ENCODE data around the gene HSBP1. TPM values are rescaled to one million over a fixed set of nuclear protein-coding genes. Genes with fewer than 3 reads are reported as not detected.

The HSBP1 gene
- total and polyA plus RNA-seq, 2 of the 8 experiments (the other 6 are each of a cell fraction or from before 2014, with no cell fraction given) = 78.4 to 219 TPM

DNA sequence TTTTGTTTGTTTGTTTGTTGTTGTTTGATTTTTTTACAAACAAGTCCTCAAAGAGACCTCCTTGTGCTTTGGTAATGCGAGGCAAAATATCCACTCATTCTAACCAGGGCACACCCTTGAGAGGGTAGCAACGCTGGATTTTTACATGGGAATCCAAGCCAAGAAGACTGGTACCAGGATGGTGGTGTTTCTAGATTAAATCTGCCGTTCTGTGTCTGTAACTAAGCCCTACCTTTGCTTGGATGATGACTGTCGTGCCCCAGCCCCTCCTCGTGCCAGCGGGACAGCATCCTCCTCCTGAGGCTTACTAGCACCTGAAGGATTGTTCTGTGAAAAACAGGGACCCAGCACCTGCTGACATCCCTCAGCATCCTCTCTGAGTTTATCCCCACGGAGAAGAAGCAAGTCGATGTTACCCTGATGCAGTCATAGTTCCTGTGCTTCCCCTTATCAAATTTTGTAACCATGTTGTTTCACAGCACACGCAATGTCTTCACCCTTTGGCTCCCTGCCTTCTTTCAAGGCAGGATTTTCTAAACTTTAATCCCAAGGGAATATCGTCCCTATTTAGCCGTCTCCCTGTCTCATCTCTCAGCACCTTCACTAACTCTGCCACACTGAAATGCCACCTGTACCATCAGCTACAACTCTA, 5.1 kb upstream of the HSBP1 start:
- Histone ChIP-seq H3K4me3 (ENCODE audit: extremely low read depth in 1 of 4, insufficient read depth in 2 of 4, low read depth in 3 of 4, low read length in 4 of 4) (peak overlapping the region in 1 of 4 experiments; percentile 9; a peak in 1 of 8 replicates), H3K4me1 (replicated peaks in 1 of 4; ENCODE audit: control insufficient read depth in 3 of 4, insufficient read depth in 4 of 4, low read length in 3 of 4) (peaks cover 0 to 18% (median 10%) of the 10 kb centered on the region in 4 experiments; a peak in 6 of 7 replicates), H4K5ac (ENCODE audit: insufficient read length, low read depth, low read length) (no peak overlapping the region), H3K4me2 (ENCODE audit: insufficient read depth in 1 of 2, low read depth in 2 of 2, low read length in 2 of 2) (peak overlapping the region; percentile 35 to 40; a peak in 3 of 4 replicates), H3K9me3 (ENCODE audit: insufficient read depth in 2 of 2, low read depth in 1 of 2, low read length in 1 of 2) (no peaks in the 10 kb centered on the region), H3K4ac (replicated peaks; ENCODE audit: insufficient read length, low read depth, low read length) (no peak overlapping the region), H3K23me2 (ENCODE audit: low read depth, low read length) (no peaks in the 10 kb centered on the region), H2BK5ac (ENCODE audit: low read depth, low read length) (peak overlapping the region; percentile 75; the same call in 1 of the 2 replicates), H2BK120ac (replicated peaks; ENCODE audit: low read depth, low read length) (peak overlapping the region; percentile 4), H3K79me1 (ENCODE audit: low read depth, low read length) (no peaks in the 10 kb centered on the region), H3K79me2 (ENCODE audit: control insufficient read depth in 1 of 2, insufficient read depth in 2 of 2, low read length in 2 of 2) (no peaks in the 10 kb centered on the region), H4K8ac (ENCODE audit: extremely low read depth, insufficient read depth, low read length) (no peak overlapping the region), H2BK20ac (ENCODE audit: low read length) (peak overlapping the region; percentile 76; the same call in 1 of the 2 replicates), H3K23ac (ENCODE audit: insufficient read length) (no peak overlapping the region), H4K91ac (replicated peaks; ENCODE audit: insufficient read length, low read length) (no peak overlapping the region), H3K56ac (replicated peaks; ENCODE audit: insufficient read length, low read depth, low read length) (no peak overlapping the region), H3K18ac (ENCODE audit: extremely low read depth, low read length) (peak overlapping the region; percentile 27; the same call in 1 of the 2 replicates), H2AFZ (ENCODE audit: low read length) (peak overlapping the region; percentile 54; the same call in 1 of the 2 replicates), H3K27me3 (replicated peaks in 1 of 4; ENCODE audit: control insufficient read depth in 3 of 4, extremely low read depth in 1 of 4, insufficient read depth in 3 of 4, low read length in 3 of 4) (no peaks in the 10 kb centered on the region; a peak in 1 of 7 replicates), H3K14ac (ENCODE audit: insufficient read length) (no peak overlapping the region), H3K27ac (ENCODE audit: low read depth, low read length) (peak overlapping the region; percentile 58; the same call in 1 of the 2 replicates), H2BK12ac (ENCODE audit: low read depth, low read length) (peak overlapping the region; percentile 50), H2BK15ac (ENCODE audit: low read length) (no peak overlapping the region), H4K20me1 (replicated peaks in 1 of 2; ENCODE audit: control insufficient read depth in 1 of 2, insufficient read depth in 2 of 2, low read length in 2 of 2) (no peaks in the 10 kb centered on the region), H2AK5ac (ENCODE audit: low read depth, low read length) (peak overlapping the region; percentile 55; the same call in 1 of the 2 replicates), H3K9ac (replicated peaks in 1 of 4; ENCODE audit: extremely low read depth in 1 of 4, low read depth in 3 of 4, low read length in 3 of 4) (peak overlapping the region in 1 of 4 experiments; percentile 24; a peak in 1 of 7 replicates), H3K36me3 (ENCODE audit: control insufficient read depth in 2 of 4, insufficient read depth in 4 of 4, low read length in 3 of 4) (no peaks in the 10 kb centered on the region)
- FAIRE-seq = no peak
- no peak for DNase-seq (ENCODE audit: low read depth in 1 of 2, low spot score in 2 of 2)
- TF ChIP-seq POLR2A (IDR thresholded peaks at IDR 0.05; ENCODE audit: control extremely low read depth in 1 of 2, low read depth in 2 of 2, low read length in 2 of 2) (peak in 1 of 2 experiments; percentile 36; a peak in 1 of 3 replicates), NRF1 (IDR thresholded peaks at IDR 0.05; ENCODE audit: low read depth, low read length) (no peak)
- TF ChIP-seq, protein P1, sequence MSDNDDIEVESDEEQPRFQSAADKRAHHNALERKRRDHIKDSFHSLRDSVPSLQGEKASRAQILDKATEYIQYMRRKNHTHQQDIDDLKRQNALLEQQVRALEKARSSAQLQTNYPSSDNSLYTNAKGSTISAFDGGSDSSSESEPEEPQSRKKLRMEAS (IDR thresholded peaks at IDR 0.05) = peak; percentile 39; the same call in 1 of the 2 replicates
- POLR2A ChIA-PET (ENCODE audit: partially characterized antibody) = no interaction called here
- WGBS, 2 experiments (ENCODE audit: extremely low coverage in 1 of 2, insufficient coverage in 1 of 2, insufficient read length in 1 of 2, insufficient replicate concordance in 2 of 2, low coverage in 1 of 2, low lambda C conversion rate in 2 of 2, missing lambda C conversion rate in 1 of 2) = 62% methylated on average over 11 of the region's 11 CpGs; no CpG with 5 or more reads in 1 of the 2 experiments
- CTCF ChIA-PET (ENCODE audit: partially characterized antibody) = interaction anchor here (1.0 to 1.2 kb wide), 2 partner anchors 41 to 354 kb away, joined by 3 read pairs; no protein-coding TSS in a partner anchor

Measured in H1 (cell line).